HUES6 (cell line): ENCODE data around the gene CHRM1.

Source experiments
- H3K27ac ChIP-seq: 2 replicates; pipeline ENCODE4 v1.7.0; 2013; ENCODE audit warnings: low read depth, mild to moderate bottlenecking, low read length, inconsistent platforms
- H3K27me3 ChIP-seq: 2 replicates; pipeline ENCODE4 v1.6.1; 2013; ENCODE audit warnings: low read length; ENCODE audit not compliant: control insufficient read depth, insufficient read depth
- H3K36me3 ChIP-seq: 2 replicates; pipeline ENCODE4 v1.6.1; 2013; ENCODE audit warnings: low read length; ENCODE audit not compliant: control insufficient read depth, insufficient read depth
- H3K4me1 ChIP-seq: 2 replicates; pipeline ENCODE4 v1.6.1; 2013; ENCODE audit warnings: low read length; ENCODE audit not compliant: control insufficient read depth, insufficient read depth
- H3K4me3 ChIP-seq: 2 replicates; pipeline ENCODE4 v1.5.1; 2013; ENCODE audit warnings: low read depth, low read length
- H3K9ac ChIP-seq: one replicate; pipeline ENCODE4 v1.6.1; 2013; ENCODE audit warnings: mild to moderate bottlenecking, low read length
- H3K9me3 ChIP-seq: 2 replicates; pipeline ENCODE4 v1.6.1; 2013; ENCODE audit warnings: low read depth, low read length; ENCODE audit not compliant: control insufficient read depth, insufficient read depth

The CHRM1 gene

GRCh38 chr11:62925745-62926679, 4.8 kb upstream of the CHRM1 start:
- Histone ChIP-seq H3K9ac (peak overlapping the region; percentile 34), H3K27me3 (peaks cover 76% of the 10 kb centered on the region), H3K27ac (no peak overlapping the region), H3K4me1 (peaks cover 36% of the 10 kb centered on the region), H3K36me3 (no peaks in the 10 kb centered on the region), H3K9me3 (no peaks in the 10 kb centered on the region), H3K4me3 (peak overlapping the region; percentile 75)

GRCh38 chr11:62925308-62925707, 4.1 kb upstream of the CHRM1 start:
- H3K27me3 ChIP-seq: peaks cover 76% of the 10 kb centered on the region

GRCh38 chr11:62923601-62924411, 2.6 kb upstream of the CHRM1 start:
- Histone ChIP-seq H3K9me3 (no peaks in the 10 kb centered on the region), H3K27me3 (peaks cover 73% of the 10 kb centered on the region), H3K4me1 (peaks cover 46% of the 10 kb centered on the region), H3K27ac (no peak overlapping the region), H3K4me3 (peak overlapping the region; percentile 54), H3K9ac (peak overlapping the region; percentile 16), H3K36me3 (no peaks in the 10 kb centered on the region)

More at GRCh38 chr11:62925308-62925707, 4.1 kb upstream of the CHRM1 start:
- Histone ChIP-seq H3K9me3 (no peaks in the 10 kb centered on the region), H3K27ac (no peak overlapping the region), H3K4me1 (peaks cover 40% of the 10 kb centered on the region), H3K36me3 (no peaks in the 10 kb centered on the region), H3K9ac (peak overlapping the region; percentile 34), H3K4me3 (peak overlapping the region; percentile 75)

- Histone ChIP-seq H3K9me3 (no peaks in the 10 kb centered on the region), H3K9ac (no peak overlapping the region), H3K27ac (no peak overlapping the region), H3K4me3 (peak overlapping the region; percentile 54), H3K27me3 (peaks cover 63% of the 10 kb centered on the region), H3K36me3 (no peaks in the 10 kb centered on the region), H3K4me1 (peaks cover 45% of the 10 kb centered on the region)
Measured at GRCh38 chr11:62922653-62923431, 1.7 kb upstream of the CHRM1 start.

- Histone ChIP-seq H3K4me1 (peaks cover 39% of the 10 kb centered on the region), H3K27ac (no peak overlapping the region), H3K9ac (no peak overlapping the region), H3K36me3 (no peaks in the 10 kb centered on the region), H3K9me3 (no peaks in the 10 kb centered on the region), H3K27me3 (peaks cover 56% of the 10 kb centered on the region), H3K4me3 (no peak overlapping the region)
Measured at GRCh38 chr11:62922189-62922589, 1.0 kb upstream of the CHRM1 start.

GRCh38 chr11:62921573-62922188, 518 bp upstream of the CHRM1 start:
- Histone ChIP-seq H3K9me3 (no peaks in the 10 kb centered on the region), H3K4me3 (no peak overlapping the region), H3K27me3 (peaks cover 51% of the 10 kb centered on the region), H3K4me1 (peaks cover 34% of the 10 kb centered on the region), H3K27ac (no peak overlapping the region), H3K9ac (no peak overlapping the region), H3K36me3 (no peaks in the 10 kb centered on the region)

- H3K27me3 ChIP-seq: peaks cover 35% of the 10 kb centered on the region
- no peak overlapping the region for H3K27ac ChIP-seq
- no peak overlapping the region for H3K9ac ChIP-seq
Measured at GRCh38 chr11:62919898-62920640, 1.1 kb downstream of the CHRM1 start.

GRCh38 chr11:62919476-62919875, 1.7 kb downstream of the CHRM1 start:
- no peak overlapping the region for H3K9ac ChIP-seq
- H3K4me1 ChIP-seq: peaks cover 31% of the 10 kb centered on the region
- H3K27ac ChIP-seq: no peak overlapping the region
- H3K4me3 ChIP-seq: no peak overlapping the region
- no peaks in the 10 kb centered on the region for H3K9me3 ChIP-seq
- no peaks in the 10 kb centered on the region for H3K36me3 ChIP-seq
- H3K27me3 ChIP-seq: peaks cover 33% of the 10 kb centered on the region

More at GRCh38 chr11:62919898-62920640, 1.1 kb downstream of the CHRM1 start:
- H3K9me3 ChIP-seq: no peaks in the 10 kb centered on the region
- peaks cover 31% of the 10 kb centered on the region for H3K4me1 ChIP-seq
- no peak overlapping the region for H3K4me3 ChIP-seq
- H3K36me3 ChIP-seq: no peaks in the 10 kb centered on the region

GRCh38 chr11:62918531-62918930, 2.6 kb downstream of the CHRM1 start:
- no peaks in the 10 kb centered on the region for H3K9me3 ChIP-seq
- H3K36me3 ChIP-seq: no peaks in the 10 kb centered on the region
- H3K27me3 ChIP-seq: peaks cover 25% of the 10 kb centered on the region
- H3K27ac ChIP-seq: no peak overlapping the region
- H3K4me1 ChIP-seq: peaks cover 31% of the 10 kb centered on the region
- H3K4me3 ChIP-seq: no peak overlapping the region
- no peak overlapping the region for H3K9ac ChIP-seq
